Heart left ventricle (tissue), 16 donors: ENCODE results near the gene NPHP3. TPM values are rescaled to one million over a fixed set of nuclear protein-coding genes. Genes with fewer than 3 reads are reported as not detected.

ENCODE experiments used
- ATAC-seq, 4 donors: fragments of 200-7000 bp; cut with Tn5 transposase; one replicate each; pipeline ENCODE4 v1.9.1; 2020 to 2022; ENCODE audit warnings: moderate library complexity in 4 of 4, mild to moderate bottlenecking in 3 of 4, moderate number of reproducible peaks in 1 of 4
- DNase-seq, 5 donors: peaks; one replicate each; pipeline ENCODE4 v3.0.0-alpha.2; 2020
- H3K27ac ChIP-seq, 12 donors: fragments of 200-600 bp; sonication (generic) in 4 of 12; one replicate each; pipeline versions ENCODE4 v1.5.0 to v1.8.0; 2016 to 2022; ENCODE audit warnings: mild to moderate bottlenecking in 2 of 12
- H3K27me3 ChIP-seq, 9 donors: fragments of 200-600 bp; sonication (generic) in 2 of 9; one replicate each; pipeline versions ENCODE4 v1.5.1 to v1.8.0; 2016 to 2022; ENCODE audit warnings: mild to moderate bottlenecking in 3 of 9
- H3K36me3 ChIP-seq, 9 donors: fragments of 200-600 bp; sonication (generic) in 2 of 9; one replicate each; pipeline versions ENCODE4 v1.5.0 to v1.8.0; 2018 to 2022; ENCODE audit warnings: mild to moderate bottlenecking in 2 of 9
- H3K4me1 ChIP-seq, 12 donors: fragments of 200-600 bp; sonication (generic) in 4 of 12; one replicate each; pipeline versions ENCODE4 v1.5.0 to v1.8.0; 2016 to 2022; ENCODE audit warnings: mild to moderate bottlenecking in 3 of 12
- H3K4me3 ChIP-seq, 12 donors: fragments of 200-600 bp; sonication (generic) in 4 of 12; one replicate each; pipeline versions ENCODE4 v1.5.0 to v1.8.0; 2017 to 2022; ENCODE audit warnings: mild to moderate bottlenecking in 9 of 12, moderate library complexity in 4 of 12
- H3K9me3 ChIP-seq, 12 donors: fragments of 200-600 bp; sonication (generic) in 4 of 12; one replicate each; pipeline versions ENCODE4 v1.5.0 to v1.8.0; 2016 to 2022; ENCODE audit warnings: mild to moderate bottlenecking in 1 of 12
- POLR2A ChIP-seq, 2 donors: fragments of 450-650 bp; IDR thresholded peaks; one replicate each; pipeline ENCODE4 v1.6.1; 2017; ENCODE audit warnings: antibody characterized with exemption in 2 of 2, mild to moderate bottlenecking in 2 of 2, moderate library complexity in 2 of 2
- WGBS, 4 donors: extraction: QIAGEN DNeasy Blood & Tissue Kit in 2 of 4; methylation state at CpG; one replicate each; pipeline versions ENCODE4 v1.1.5 to v1.1.7; 2013 to 2018; 5-methylcytosine and 5-hydroxymethylcytosine counted together
- intact Hi-C, 10 donors: fragments of 100-400 bp; cut with DNase I; formaldehyde crosslinking; loops; one replicate each; pipeline versions ENCODE4 v1.11.1 to v1.14.2; 2022
- polyA plus RNA-seq, 2 donors: library from polyadenylated mRNA; stranded (reverse); fragments of 200-250 nt; gene quantifications; one replicate each; pipeline ENCODE4 v1.2.3, GENCODE V29; 2013
- total RNA-seq, 9 donors: library from RNA; depleted of rRNA in 2 of 9; stranded (reverse); fragments of >200 nt in 2 of 9; fragmentation: NEBNext Ultra II Directional in 3 of 9; extraction: Animal tissue kit (Norgen Biotek cat#: 25700) in 3 of 9; gene quantifications; one replicate each; pipeline versions ENCODE4 v1.1.0 to v1.2.4, GENCODE V29; 2016 to 2023
- TF ChIP-seq, protein P1 (sequence below), 12 donors: fragments of 200-600 bp; sonication (generic) in 4 of 12; IDR thresholded peaks; one replicate each; pipeline versions ENCODE4 v1.5.0 to v1.8.0; 2018 to 2022; ENCODE audit warnings: antibody characterized with exemption in 12 of 12, mild to moderate bottlenecking in 5 of 12
- donor health status: ischemic (EF 13 %, LVEDD 7.1; RV severe dilation, severe dysfunction).
- donor health status: healthy with polysubstance abuse.
- donor health status: DM: no; HTN: yes; CAD: no.
- donor health status: DM: no; HTN: no; CAD: no.
- donor health status: ischemic (EF 25% LVEDD 6.9; RV normal size, moderate dysfunction).
- donor health status: ischemic (EF 25% LVEDD 5.7; RV mildly dilated, moderate dysfunction).
- donor health status: healthy.
- donor health status: DM: yes; HTN: yes; CAD: no.
- donor health status: ischemic (EF 35%, LVEDD 5.7; RV mildly dilated, moderate dysfunction).
- donor health status: nonischemic (EF 11% LVEDD 7.7; RV severe dilation, severe dysfunction).
- donor health status: DM: yes; HTN: yes; CAD: no.
- donor health status: PGD.
- donor health status: ischemic (EF 29% LVEDD 5.4; RV normal size, mild dysfunction).
- donor health status: nonischemic (EF 23%, LVEDD 6.1; RV moderate dilation, normal function).

The NPHP3 gene
- total and polyA plus RNA-seq, 11 donors, result 5.3 to 14.7 (median 10.9) TPM

- DNase-seq (no peak), ATAC-seq (no peak)
- peaks cover 0 to 72% (median 58%) of the 10 kb centered on the region in 12 donors for H3K4me1 ChIP-seq
- intact Hi-C loops, result no loop called here
- no peaks in the 10 kb centered on the region for H3K27me3 ChIP-seq
- WGBS, 4 donors, result 86 to 88% (median 88%) methylated on average over 8 of the region's 8 CpGs
- H3K27ac ChIP-seq, result peak overlapping the region in 10 of 12 donors; percentile 80 to 96 (median 93)
- TF ChIP-seq, protein P1, sequence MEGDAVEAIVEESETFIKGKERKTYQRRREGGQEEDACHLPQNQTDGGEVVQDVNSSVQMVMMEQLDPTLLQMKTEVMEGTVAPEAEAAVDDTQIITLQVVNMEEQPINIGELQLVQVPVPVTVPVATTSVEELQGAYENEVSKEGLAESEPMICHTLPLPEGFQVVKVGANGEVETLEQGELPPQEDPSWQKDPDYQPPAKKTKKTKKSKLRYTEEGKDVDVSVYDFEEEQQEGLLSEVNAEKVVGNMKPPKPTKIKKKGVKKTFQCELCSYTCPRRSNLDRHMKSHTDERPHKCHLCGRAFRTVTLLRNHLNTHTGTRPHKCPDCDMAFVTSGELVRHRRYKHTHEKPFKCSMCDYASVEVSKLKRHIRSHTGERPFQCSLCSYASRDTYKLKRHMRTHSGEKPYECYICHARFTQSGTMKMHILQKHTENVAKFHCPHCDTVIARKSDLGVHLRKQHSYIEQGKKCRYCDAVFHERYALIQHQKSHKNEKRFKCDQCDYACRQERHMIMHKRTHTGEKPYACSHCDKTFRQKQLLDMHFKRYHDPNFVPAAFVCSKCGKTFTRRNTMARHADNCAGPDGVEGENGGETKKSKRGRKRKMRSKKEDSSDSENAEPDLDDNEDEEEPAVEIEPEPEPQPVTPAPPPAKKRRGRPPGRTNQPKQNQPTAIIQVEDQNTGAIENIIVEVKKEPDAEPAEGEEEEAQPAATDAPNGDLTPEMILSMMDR (IDR thresholded peaks at IDR 0.05), result no peak
- no peak for TF ChIP-seq POLR2A (IDR thresholded peaks at IDR 0.05)
- H3K4me3 ChIP-seq, result peak overlapping the region in 10 of 12 donors; percentile 73 to 96 (median 88)
- H3K9me3 ChIP-seq, result no peaks in the 10 kb centered on the region
- H3K36me3 ChIP-seq, result no peaks in the 10 kb centered on the region
Measured at GRCh38 chr3:132657869-132658747, 64.1 kb downstream of the NPHP3 start.

- H3K4me1 ChIP-seq, result peaks cover 0 to 66% (median 48%) of the 10 kb centered on the region in 12 donors
- intact Hi-C loops, result no loop called here
- no peak for ATAC-seq
- H3K27me3 ChIP-seq, result no peaks in the 10 kb centered on the region
- 54 to 76% (median 58%) methylated on average over 2 of the region's 2 CpGs for WGBS, 4 donors
- H3K9me3 ChIP-seq, result no peaks in the 10 kb centered on the region
- H3K36me3 ChIP-seq, result no peaks in the 10 kb centered on the region
- no peak overlapping the region for H3K4me3 ChIP-seq
- H3K27ac ChIP-seq, result peak overlapping the region in 4 of 12 donors; percentile 19 to 42 (median 38)
- no peak for DNase-seq
- TF ChIP-seq, protein P1 (IDR thresholded peaks at IDR 0.05), result no peak
- TF ChIP-seq POLR2A (IDR thresholded peaks at IDR 0.05), result no peak
Measured at GRCh38 chr3:132655471-132655870, 66.7 kb downstream of the NPHP3 start.

GRCh38 chr3:132654721-132655120 is 67.5 kb downstream of the NPHP3 start:
- H3K36me3 ChIP-seq, result no peaks in the 10 kb centered on the region
- TF ChIP-seq, protein P1 (IDR thresholded peaks at IDR 0.05), result no peak
- no peak for TF ChIP-seq POLR2A (IDR thresholded peaks at IDR 0.05)
- DNase-seq, result no peak
- 86 to 92% (median 89%) methylated on average over 5 of the region's 5 CpGs for WGBS, 4 donors
- intact Hi-C loops, result no loop called here
- no peak for ATAC-seq
- no peaks in the 10 kb centered on the region for H3K27me3 ChIP-seq
- peaks cover 0 to 66% (median 48%) of the 10 kb centered on the region in 12 donors for H3K4me1 ChIP-seq
- H3K9me3 ChIP-seq, result no peaks in the 10 kb centered on the region
- H3K27ac ChIP-seq, result peak overlapping the region in 4 of 12 donors; percentile 18 to 42 (median 38)
- no peak overlapping the region for H3K4me3 ChIP-seq

GRCh38 chr3:132654190-132654589 is 68.0 kb downstream of the NPHP3 start:
- no peak overlapping the region for H3K27ac ChIP-seq
- TF ChIP-seq, protein P1 (IDR thresholded peaks at IDR 0.05), result no peak
- no peak for TF ChIP-seq POLR2A (IDR thresholded peaks at IDR 0.05)
- intact Hi-C loops, result no loop called here
- H3K9me3 ChIP-seq, result no peaks in the 10 kb centered on the region
- ATAC-seq (no peak), DNase-seq (no peak)
- peaks cover 0 to 67% (median 50%) of the 10 kb centered on the region in 12 donors for H3K4me1 ChIP-seq
- no peaks in the 10 kb centered on the region for H3K27me3 ChIP-seq
- H3K36me3 ChIP-seq, result no peaks in the 10 kb centered on the region
- no peak overlapping the region for H3K4me3 ChIP-seq
- 73 to 83% (median 80%) methylated on average over 2 of the region's 2 CpGs for WGBS, 4 donors
